ENCODE measurements around the gene APCDD1. TPM values are rescaled to one million over a fixed set of nuclear protein-coding genes. Genes with fewer than 3 reads are reported as not detected.

The APCDD1 gene
- total and polyA plus RNA-seq, 2 of the 8 experiments (the other 6 are each of a cell fraction or from before 2014, with no cell fraction given) = 2.6 to 3.6 TPM

- Histone ChIP-seq H3K27ac (ENCODE audit: low read depth, low read length) (no peak overlapping the region), H3K18ac (ENCODE audit: extremely low read depth, low read length) (no peak overlapping the region), H4K5ac (ENCODE audit: insufficient read length, low read depth, low read length) (no peak overlapping the region), H3K4me2 (ENCODE audit: insufficient read depth in 1 of 2, low read depth in 2 of 2, low read length in 2 of 2) (peak overlapping the region; percentile 64 to 93), H3K23ac (ENCODE audit: insufficient read length) (no peak overlapping the region), H3K79me2 (ENCODE audit: control insufficient read depth in 1 of 2, insufficient read depth in 2 of 2, low read length in 2 of 2) (peaks cover 16 to 40% of the 10 kb centered on the region in 2 experiments), H4K8ac (ENCODE audit: extremely low read depth, insufficient read depth, low read length) (no peak overlapping the region), H2BK120ac (replicated peaks; ENCODE audit: low read depth, low read length) (no peak overlapping the region), H2BK5ac (ENCODE audit: low read depth, low read length) (no peak overlapping the region), H3K9me3 (ENCODE audit: insufficient read depth in 2 of 2, low read depth in 1 of 2, low read length in 1 of 2) (no peaks in the 10 kb centered on the region), H3K27me3 (replicated peaks in 1 of 4; ENCODE audit: control insufficient read depth in 3 of 4, extremely low read depth in 1 of 4, insufficient read depth in 3 of 4, low read length in 3 of 4) (no peaks in the 10 kb centered on the region), H3K4ac (replicated peaks; ENCODE audit: insufficient read length, low read depth, low read length) (no peak overlapping the region), H2BK12ac (ENCODE audit: low read depth, low read length) (no peak overlapping the region), H3K14ac (ENCODE audit: insufficient read length) (no peak overlapping the region), H2BK15ac (ENCODE audit: low read length) (no peak overlapping the region), H3K36me3 (ENCODE audit: control insufficient read depth in 2 of 4, insufficient read depth in 4 of 4, low read length in 3 of 4) (no peaks in the 10 kb centered on the region), H3K4me1 (replicated peaks in 1 of 4; ENCODE audit: control insufficient read depth in 3 of 4, insufficient read depth in 4 of 4, low read length in 3 of 4) (peaks cover 0 to 6% (median 3%) of the 10 kb centered on the region in 4 experiments; a peak in 4 of 7 replicates), H2AK5ac (ENCODE audit: low read depth, low read length) (no peak overlapping the region), H3K79me1 (ENCODE audit: low read depth, low read length) (peaks cover 5% of the 10 kb centered on the region), H4K20me1 (replicated peaks in 1 of 2; ENCODE audit: control insufficient read depth in 1 of 2, insufficient read depth in 2 of 2, low read length in 2 of 2) (peaks cover 0 to 6% of the 10 kb centered on the region in 2 experiments), H3K23me2 (ENCODE audit: low read depth, low read length) (peaks cover 5% of the 10 kb centered on the region; the same call in 1 of the 2 replicates), H3K9ac (replicated peaks in 1 of 4; ENCODE audit: extremely low read depth in 1 of 4, low read depth in 3 of 4, low read length in 3 of 4) (no peak overlapping the region), H3K56ac (replicated peaks; ENCODE audit: insufficient read length, low read depth, low read length) (no peak overlapping the region), H3K4me3 (ENCODE audit: extremely low read depth in 1 of 4, insufficient read depth in 2 of 4, low read depth in 3 of 4, low read length in 4 of 4) (peak overlapping the region in 3 of 4 experiments; percentile 79 to 93 (median 86); a peak in 5 of 8 replicates), H2AFZ (ENCODE audit: low read length) (0 out of 2 replicates have a peak overlapping the region, but pooled peaks have one; percentile 8), H4K91ac (replicated peaks; ENCODE audit: insufficient read length, low read length) (no peak overlapping the region), H2BK20ac (ENCODE audit: low read length) (no peak overlapping the region)
- CTCF ChIA-PET (ENCODE audit: partially characterized antibody) = interaction anchor here (0.6 to 1.4 kb wide), 3 partner anchors 335 to 960 kb away, joined by 3 to 5 read pairs (median 3); no protein-coding TSS in a partner anchor
- POLR2A ChIA-PET (ENCODE audit: partially characterized antibody) = interaction anchor here (0.6 to 1.1 kb wide), 5 partner anchors 11 to 566 kb away, joined by 3 to 4 read pairs (median 3); no protein-coding TSS in a partner anchor
- WGBS, 2 experiments (ENCODE audit: extremely low coverage in 1 of 2, insufficient coverage in 1 of 2, insufficient read length in 1 of 2, insufficient replicate concordance in 2 of 2, low coverage in 1 of 2, low lambda C conversion rate in 2 of 2, missing lambda C conversion rate in 1 of 2) = 86% methylated on average over 7 of the region's 7 CpGs; no CpG with 5 or more reads in 1 of the 2 experiments
- DNase-seq (ENCODE audit: low read depth in 1 of 2, low spot score in 2 of 2) (no peak), FAIRE-seq (no peak)
- TF ChIP-seq FOSL1 (IDR thresholded peaks at IDR 0.05; ENCODE audit: insufficient read depth, low read depth, low read length) (no peak), CEBPB (IDR thresholded peaks at IDR 0.05; ENCODE audit: low read depth, low read length) (no peak), CBX8 (IDR thresholded peaks at IDR 0.05; ENCODE audit: borderline replicate concordance, low read depth, low read length) (no peak), JUN (IDR thresholded peaks at IDR 0.05; ENCODE audit: low read depth, low read length) (no peak)
Measured at GRCh38 chr18:10525371-10525691, 70.9 kb downstream of the APCDD1 start.

Measured in H1 (cell line).